GM12878 (cell line): ENCODE measurements around the gene CENPP. TPM values are rescaled to one million over a fixed set of nuclear protein-coding genes. Genes with fewer than 3 reads are reported as not detected.

Experiments
- ATAC-seq: fragments of 200-7000 bp; cut with Tn5 transposase; 3 replicates; pipeline ENCODE4 v1.9.1; 2020; ENCODE audit warnings: mild to moderate bottlenecking, moderate library complexity
- BruUV-seq: library from RNA; stranded (reverse); fragments of 400-500 nt; replicated peaks from 2 replicates; lab custom pipeline; 2021; lab: Mats Ljungman, UMichigan
- CTCF ChIA-PET: fragments of 300-600 bp; sonication (Branson Sonifier 250); formaldehyde crosslinking; extraction: SDS; loops from one replicate; lab custom pipeline; 2021; ENCODE audit warnings: inconsistent platforms; lab: Yijun Ruan, JAX
- POLR2A ChIA-PET: fragments of 350-600 bp; formaldehyde crosslinking; extraction: SDS; loops from one replicate; lab custom pipeline; 2021; ENCODE audit warnings: inconsistent platforms; lab: Charles Lee
- RAD21 ChIA-PET: fragments of 300-600 bp; sonication (Branson Sonifier 250); formaldehyde crosslinking; loops from one replicate; lab custom pipeline; 2023; ENCODE audit warnings: antibody characterized with exemption; ENCODE audit not compliant: unreplicated experiment; lab: Charles Lee
- SMC1A ChIA-PET: fragments of 300-600 bp; sonication (Branson Sonifier 250); formaldehyde crosslinking; loops from one replicate; lab custom pipeline; 2023; ENCODE audit not compliant: unreplicated experiment, uncharacterized antibody; lab: Charles Lee
- DNase-seq: peaks from one replicate; pipeline ENCODE4 v3.0.0-alpha.2; 2011; ENCODE audit warnings: low read depth, low spot score
- FAIRE-seq: peaks from 3 replicates; lab custom pipeline; 2011; peaks lifted over from hg19 to GRCh38; lab: Jason Lieb, UNC
- H2AFZ ChIP-seq: 2 replicates; pipeline ENCODE4 v1.6.0; 2011; ENCODE audit warnings: low read depth, low read length, control low read depth; ENCODE audit not compliant: control insufficient read depth
- H3K27ac ChIP-seq: 2 replicates; pipeline ENCODE4 v1.5.1; 2011; ENCODE audit warnings: control low read depth; ENCODE audit not compliant: control insufficient read depth, insufficient read depth
- H3K27me3 ChIP-seq, 2 experiments: replicated peaks in 1 of 2; 2 replicates each; pipeline versions ENCODE4 v1.6.0 to v1.6.1; 2011; ENCODE audit warnings: low read length in 1 of 2; ENCODE audit not compliant: control insufficient read depth in 2 of 2, insufficient read depth in 2 of 2
- H3K36me3 ChIP-seq, 2 experiments: 2 replicates each; pipeline ENCODE4 v1.5.1; 2011; ENCODE audit warnings: low read length in 1 of 2; ENCODE audit not compliant: control insufficient read depth in 2 of 2, insufficient read depth in 2 of 2
- H3K4me1 ChIP-seq: 2 replicates; pipeline ENCODE4 v1.6.1; 2011; ENCODE audit warnings: mild to moderate bottlenecking, low read length, moderate library complexity, mixed read lengths; ENCODE audit not compliant: control insufficient read depth, insufficient read depth
- H3K4me2 ChIP-seq: 2 replicates; pipeline ENCODE4 v1.6.0; 2011; ENCODE audit warnings: control low read depth; ENCODE audit not compliant: control insufficient read depth, insufficient read depth
- H3K4me3 ChIP-seq: fragments of 200-600 bp; sonication (generic); 2 replicates; pipeline ENCODE4 v1.5.1; 2016
- H3K79me2 ChIP-seq: 2 replicates; pipeline ENCODE4 v1.6.0; 2011; ENCODE audit warnings: low read length; ENCODE audit not compliant: control insufficient read depth, insufficient read depth
- H3K9ac ChIP-seq: 2 replicates; pipeline ENCODE4 v1.8.0; 2011; ENCODE audit warnings: low read length, control low read depth, mixed read lengths; ENCODE audit not compliant: control insufficient read depth, insufficient read depth
- H3K9me3 ChIP-seq: replicated peaks from 3 replicates; pipeline ENCODE4 v1.5.1; 2011; ENCODE audit warnings: mild to moderate bottlenecking, low read length; ENCODE audit not compliant: control insufficient read depth, insufficient read depth
- H4K20me1 ChIP-seq: 2 replicates; pipeline ENCODE4 v1.6.0; 2011; ENCODE audit not compliant: control insufficient read depth, insufficient read depth
- BMI1 ChIP-seq: fragments of 450-650 bp; IDR thresholded peaks from 2 replicates; pipeline ENCODE4 v1.6.1; 2016; ENCODE audit warnings: mild to moderate bottlenecking, moderate library complexity, borderline replicate concordance
- JUNB ChIP-seq: IDR thresholded peaks from 2 replicates; pipeline ENCODE4 v1.6.1; 2016; ENCODE audit warnings: antibody characterized with exemption, mild to moderate bottlenecking
- TAF1 ChIP-seq: IDR thresholded peaks from 2 replicates; pipeline ENCODE4 v1.6.1; 2011; ENCODE audit warnings: mild to moderate bottlenecking, low read depth, low read length, borderline replicate concordance
- ZBTB4 ChIP-seq: fragments of 450-650 bp; formaldehyde crosslinking; IDR thresholded peaks from 2 replicates; pipeline ENCODE4 v1.4.0; 2022; ENCODE audit warnings: mild to moderate bottlenecking, moderate library complexity
- ZNF24 ChIP-seq: fragments of 450-650 bp; IDR thresholded peaks from 2 replicates; pipeline ENCODE4 v1.6.1; 2017; ENCODE audit warnings: antibody characterized with exemption, mild to moderate bottlenecking
- in situ Hi-C: fragments of 300-500 bp; cut with MboI; formaldehyde crosslinking; loops from 9 replicates; pipeline ENCODE4 v1.14.3; 2018; ENCODE audit warnings: mixed read lengths
- intact Hi-C: fragments of 100-400 bp; cut with micrococcal nuclease; formaldehyde crosslinking; loops from one replicate; pipeline ENCODE4 v1.14.2; 2022; ENCODE audit not compliant: unreplicated experiment
- polyA plus RNA-seq, 11 experiments: library from polyadenylated mRNA; depleted of rRNA in 4 of 11; unstranded in 6 of 11; stranded (reverse) in 5 of 11; fragments of >200 nt; fragmentation: Nextera tagmentation in 4 of 11; fragmentation: Illumina TruSeq in 1 of 11; extraction: Ambion mirVana in 4 of 11; extraction: Trizol in 1 of 11; gene quantifications; 1 replicate in 1 of 11; 2 replicates in 10 of 11; pipeline versions ENCODE4 v1.2.1 to v1.2.3, GENCODE V29; 2011 to 2016; ENCODE audit warnings: inconsistent platforms in 2 of 11, missing spikeins in 2 of 11, low read depth in 1 of 11
- total RNA-seq, 4 experiments: library from RNA; depleted of rRNA in 3 of 4; stranded (reverse); fragments of >200 nt in 3 of 4; fragmentation: Illumina TruSeq in 1 of 4; extraction: Trizol in 1 of 4; gene quantifications; 2 replicates each; pipeline versions ENCODE4 v1.2.1 to v1.2.3, GENCODE V29; 2013 to 2021

CENPP gene
- total and polyA plus RNA-seq, 10 of the 15 experiments (the other 5 are each of a cell fraction or from before 2014, with no cell fraction given) = 9.4 to 31.4 (median 19.8) TPM

GRCh38 chr9:92626484-92626883 lies 300.7 kb downstream of the CENPP start:
- SMC1A ChIA-PET = interaction anchor here (0.9 to 1.0 kb wide), 2 partner anchors 9 to 44 kb away, joined by 3 read pairs; no protein-coding TSS in a partner anchor
- ATAC-seq (no peak), FAIRE-seq (peak; percentile 13), DNase-seq (no peak)
- in situ Hi-C loops = no loop called here
- intact Hi-C loops = no loop called here
- POLR2A ChIA-PET = no interaction called here
- RAD21 ChIA-PET = no interaction called here
- H3K79me2 ChIP-seq = no peaks in the 10 kb centered on the region
- H3K4me2 ChIP-seq = no peak overlapping the region
- no peaks in the 10 kb centered on the region for H3K9me3 ChIP-seq
- no peaks in the 10 kb centered on the region for H3K27me3 ChIP-seq
- H3K27ac ChIP-seq = no peak overlapping the region
- H3K36me3 ChIP-seq = peaks cover 0 to 3% of the 10 kb centered on the region in 2 experiments; a peak in 3 of 4 replicates
- TF ChIP-seq ZNF24 (no peak), JUNB (no peak), ZBTB4 (no peak), BMI1 (no peak), TAF1 (no peak)
- no TSS peak for BruUV-seq
- H4K20me1 ChIP-seq = no peaks in the 10 kb centered on the region
- H3K9ac ChIP-seq = no peak overlapping the region
- H2AFZ ChIP-seq = no peak overlapping the region
- H3K4me3 ChIP-seq = no peak overlapping the region
- H3K4me1 ChIP-seq = no peaks in the 10 kb centered on the region
- CTCF ChIA-PET = no interaction called here
